CD4-positive, alpha-beta T cell treated with Interleukin-4 for 4 hours (primary cell): Measurements from ENCODE around the gene GRIK4.
"Not testable (repeated sequence)": the region's sequence is repeated elsewhere in the genome, so short reads cannot be mapped to it uniquely, and the experiment has no call there.

ENCODE experiments used
- DNase-seq: peaks from one replicate; pipeline ENCODE4 v3.0.0-alpha.2; 2020

The GRIK4 gene

DNA sequence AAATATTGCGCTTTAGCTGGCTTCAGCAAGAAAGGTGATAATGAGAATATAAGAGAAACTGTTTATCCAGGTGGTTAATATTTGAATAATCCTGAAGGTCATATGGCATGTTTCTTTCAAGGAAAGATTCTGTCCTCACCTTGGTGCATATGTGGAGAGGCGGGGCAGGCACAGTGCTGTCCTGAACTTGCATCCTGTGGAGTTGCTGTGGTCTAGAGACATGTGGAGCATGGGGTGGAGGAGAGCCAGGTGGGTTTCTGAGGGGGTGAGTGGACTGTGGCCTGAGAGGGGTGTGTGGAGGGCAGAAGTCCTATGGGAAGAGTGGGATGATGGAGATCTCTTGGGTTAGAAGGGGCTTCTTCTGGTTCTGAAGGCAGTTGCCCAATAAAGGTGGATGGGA is 65.5 kb downstream of the GRIK4 start:
- no peak for DNase-seq

DNA sequence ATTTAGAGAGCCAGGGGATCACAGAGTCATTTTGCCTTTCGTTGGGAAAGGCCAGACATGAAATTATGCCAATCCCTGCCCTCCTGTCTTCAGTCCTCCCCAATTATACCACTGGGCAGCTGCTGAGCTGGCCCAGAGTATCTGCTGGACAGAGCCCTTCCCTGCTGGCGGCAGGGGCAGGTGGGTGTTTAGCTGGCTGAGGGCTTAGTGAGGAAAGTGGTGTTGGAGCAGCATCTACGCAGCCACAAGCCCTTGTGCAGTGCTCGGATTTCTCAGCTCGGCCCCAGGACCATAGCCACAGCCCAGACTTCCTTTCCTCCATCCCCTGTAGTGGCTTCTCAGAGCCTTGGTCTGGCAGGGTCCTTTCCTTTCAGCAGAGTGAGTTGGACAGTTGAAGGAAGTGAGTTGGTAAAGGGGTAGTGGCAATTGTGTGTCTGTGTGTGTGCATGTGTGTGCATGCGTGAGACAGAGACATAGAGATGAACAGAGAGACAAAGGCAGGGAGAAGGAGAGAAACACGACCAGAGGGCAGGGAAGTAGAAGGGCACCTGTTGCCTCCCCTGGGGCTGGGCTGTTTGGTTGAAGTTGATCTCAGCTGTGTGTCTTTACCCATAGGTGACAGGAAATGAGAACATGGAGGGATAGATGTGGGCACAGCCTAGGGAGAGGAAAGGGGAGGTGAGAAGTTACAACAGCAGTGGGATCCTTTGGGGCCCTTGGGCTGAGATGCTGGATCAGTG is 66.2 kb downstream of the GRIK4 start:
- no peak for DNase-seq

GRCh38 chr11:120578596-120579154 is 67.1 kb downstream of the GRIK4 start:
- DNase-seq, result no peak

DNA sequence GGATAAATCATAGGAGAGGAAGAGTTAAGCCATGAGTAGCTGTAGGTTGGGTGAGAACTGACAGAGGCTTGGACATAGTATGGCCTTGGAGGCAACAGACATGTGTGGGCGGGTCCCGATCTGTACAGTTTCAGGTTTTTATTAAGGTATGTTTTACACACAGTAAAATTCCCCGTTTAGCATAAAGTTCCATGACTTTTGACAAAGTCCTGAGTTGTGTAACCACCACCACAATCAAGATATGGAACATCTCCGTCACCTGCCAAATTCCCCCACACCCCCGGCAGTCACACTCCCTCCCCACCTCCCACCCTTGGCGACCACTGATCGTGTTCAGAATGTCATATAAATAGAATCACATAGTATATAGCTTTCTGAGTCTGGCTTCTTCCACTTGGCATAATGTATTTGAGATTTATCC is 68.1 kb downstream of the GRIK4 start:
- DNase-seq, result no peak

GRCh38 chr11:120581313-120581712 is 69.8 kb downstream of the GRIK4 start:
- no peak for DNase-seq

DNA sequence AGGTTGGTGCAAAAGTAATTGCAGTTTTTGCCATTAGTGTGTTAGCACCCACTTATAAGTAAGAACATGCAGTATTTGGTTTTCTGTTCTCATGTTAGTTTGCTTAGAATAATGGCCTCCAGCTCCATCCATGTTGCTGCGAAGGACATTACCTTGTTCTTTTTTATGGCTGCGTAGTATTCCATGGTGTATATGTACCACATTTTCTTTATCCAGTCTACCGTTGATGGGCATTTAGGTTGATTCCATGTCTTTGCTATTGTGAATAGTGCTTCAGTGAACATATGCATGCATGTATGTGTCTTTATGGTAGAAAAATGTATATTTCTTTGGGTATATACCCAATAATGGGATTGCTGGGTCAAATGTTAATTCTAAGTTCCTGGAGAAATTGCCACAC is 71.0 kb downstream of the GRIK4 start:
- not testable (repeated sequence) for DNase-seq

DNA sequence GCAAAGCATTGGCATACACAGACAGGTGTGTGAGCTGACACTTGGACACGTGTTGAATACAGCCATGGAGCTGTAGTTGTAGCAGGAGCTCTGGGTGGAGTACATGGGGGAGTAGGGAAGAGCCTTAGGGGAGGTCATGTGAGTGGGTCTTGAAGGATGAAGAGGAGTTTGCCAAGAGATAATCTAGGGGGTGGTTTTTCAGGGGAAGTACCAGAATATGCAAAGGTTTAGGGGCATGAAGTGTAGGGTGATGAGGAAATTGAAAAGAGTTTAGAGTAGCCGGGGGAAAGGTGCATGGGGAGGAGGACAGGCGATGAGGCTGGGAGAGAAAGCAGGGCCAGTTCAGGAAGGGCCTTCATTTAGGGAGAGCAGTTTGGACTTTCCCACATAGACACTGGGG is 74.5 kb downstream of the GRIK4 start:
- DNase-seq, result no peak

- DNase-seq, result no peak
Observed at GRCh38 chr11:120586728-120587127, 75.2 kb downstream of the GRIK4 start.

- DNase-seq, result no peak
Observed at GRCh38 chr11:120587299-120587698, 75.8 kb downstream of the GRIK4 start.

DNA sequence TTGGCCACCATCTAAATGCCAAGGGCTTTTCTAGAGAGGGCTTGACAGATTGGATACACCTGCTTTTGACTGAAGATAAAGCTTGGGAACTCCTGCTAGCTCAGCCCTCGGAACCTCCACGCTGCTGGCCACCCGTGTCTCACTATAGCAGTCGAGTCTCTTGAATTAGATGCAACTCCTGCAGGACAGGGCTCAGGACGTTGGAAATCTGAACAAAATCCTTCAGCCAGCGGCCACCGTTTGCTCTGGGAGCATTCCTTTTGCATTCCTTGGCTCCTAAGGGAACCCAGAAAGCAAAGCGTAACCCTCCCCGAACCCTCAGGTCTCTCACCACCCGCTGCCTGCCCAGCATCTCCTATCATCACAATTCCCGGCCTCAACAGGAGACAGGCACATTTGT is 77.8 kb downstream of the GRIK4 start:
- DNase-seq, result no peak

DNA sequence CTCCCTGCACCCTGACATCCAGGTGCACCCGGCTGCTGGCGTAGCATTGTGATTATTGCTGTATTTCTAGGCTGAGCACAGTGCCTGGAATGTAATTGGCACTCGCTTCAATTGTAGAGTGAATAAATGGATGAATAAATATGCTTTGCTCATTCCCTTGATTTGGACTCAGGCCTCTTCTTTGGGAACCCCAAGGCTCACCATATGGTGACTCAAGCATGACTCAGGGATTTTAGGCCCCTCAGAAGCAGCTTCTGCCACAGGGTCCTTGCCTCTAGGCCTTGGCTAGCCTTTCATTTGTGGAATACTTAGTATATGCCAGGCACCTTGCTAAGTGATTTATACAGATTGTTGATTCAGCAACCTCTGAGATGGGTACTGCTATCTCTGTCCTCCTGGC is 78.9 kb downstream of the GRIK4 start:
- no peak for DNase-seq

DNA sequence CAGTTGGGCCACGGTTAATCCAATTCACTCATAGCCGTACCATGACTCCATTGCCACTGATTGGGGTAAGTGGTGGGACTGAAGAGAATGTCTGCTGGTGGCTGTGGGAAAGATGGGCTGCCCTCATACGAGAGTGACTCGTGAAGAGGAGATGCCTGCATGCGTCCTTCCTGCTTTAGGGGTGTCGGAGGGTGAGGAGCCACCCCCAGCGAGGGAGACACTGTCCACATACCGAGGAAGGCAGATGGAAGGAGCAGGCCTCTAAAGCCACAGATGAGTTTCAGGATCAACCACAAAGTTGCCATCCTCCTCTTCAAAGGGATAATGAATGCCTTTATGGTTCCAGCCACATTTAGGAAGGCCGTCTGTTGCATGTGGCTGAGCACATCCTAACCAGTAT is 83.2 kb downstream of the GRIK4 start:
- DNase-seq, result no peak

DNA sequence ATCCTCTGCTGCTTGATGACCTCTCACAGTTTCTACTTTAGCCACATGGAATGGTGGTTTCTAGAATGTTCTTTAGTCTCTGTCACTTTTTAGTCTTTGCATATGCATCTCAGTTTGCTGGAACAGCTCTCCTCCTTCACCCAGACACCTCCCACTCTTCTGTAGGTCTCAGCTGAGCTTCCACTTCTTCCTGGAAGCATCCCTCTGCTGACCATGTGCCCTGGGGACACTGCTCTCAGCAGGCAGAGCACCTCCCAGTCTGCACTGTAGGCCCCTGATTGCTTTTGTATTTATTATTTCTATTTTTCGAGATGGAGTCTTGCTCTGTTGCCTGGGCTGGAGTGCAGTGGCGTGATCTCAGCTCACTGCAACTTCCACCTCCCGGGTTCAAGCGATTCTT is 84.0 kb downstream of the GRIK4 start:
- no peak for DNase-seq

- DNase-seq, result no peak
Observed at GRCh38 chr11:120597250-120598215, 86.0 kb downstream of the GRIK4 start.

DNA sequence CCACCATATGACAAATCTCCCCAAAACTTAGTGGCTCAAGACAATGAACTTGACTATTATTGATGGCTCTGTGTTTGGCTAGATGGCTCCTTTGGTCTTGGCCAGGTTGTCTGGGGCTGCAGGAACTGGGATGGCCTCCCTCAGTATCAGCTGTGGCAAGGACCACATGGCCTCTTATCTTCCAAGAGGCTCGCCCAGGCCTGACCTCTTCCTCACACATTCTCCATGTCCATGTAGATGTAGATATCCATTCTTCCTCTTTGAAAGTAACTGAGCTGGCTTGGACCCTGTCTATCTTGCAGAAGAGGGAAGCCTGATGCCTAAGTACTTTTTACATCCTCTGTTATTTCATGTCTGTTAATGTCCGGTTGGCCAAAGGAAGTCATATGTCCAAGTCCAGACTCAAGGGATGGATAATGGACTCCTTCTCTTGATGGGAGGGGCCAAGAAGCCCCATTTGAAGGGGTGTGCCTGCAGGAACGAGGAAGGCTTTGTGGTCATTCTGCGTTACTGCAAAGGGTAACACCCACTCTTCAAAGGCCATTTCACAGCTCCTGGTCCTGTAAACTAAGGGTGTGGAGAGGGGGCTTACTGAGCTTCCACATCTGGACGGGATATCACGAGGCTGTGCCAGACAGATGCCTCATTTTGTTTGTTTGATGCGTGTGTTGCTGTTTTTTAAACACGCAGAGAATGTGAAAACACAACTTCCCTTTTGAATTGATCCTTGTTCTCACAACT is 87.1 kb downstream of the GRIK4 start:
- no peak for DNase-seq

DNA sequence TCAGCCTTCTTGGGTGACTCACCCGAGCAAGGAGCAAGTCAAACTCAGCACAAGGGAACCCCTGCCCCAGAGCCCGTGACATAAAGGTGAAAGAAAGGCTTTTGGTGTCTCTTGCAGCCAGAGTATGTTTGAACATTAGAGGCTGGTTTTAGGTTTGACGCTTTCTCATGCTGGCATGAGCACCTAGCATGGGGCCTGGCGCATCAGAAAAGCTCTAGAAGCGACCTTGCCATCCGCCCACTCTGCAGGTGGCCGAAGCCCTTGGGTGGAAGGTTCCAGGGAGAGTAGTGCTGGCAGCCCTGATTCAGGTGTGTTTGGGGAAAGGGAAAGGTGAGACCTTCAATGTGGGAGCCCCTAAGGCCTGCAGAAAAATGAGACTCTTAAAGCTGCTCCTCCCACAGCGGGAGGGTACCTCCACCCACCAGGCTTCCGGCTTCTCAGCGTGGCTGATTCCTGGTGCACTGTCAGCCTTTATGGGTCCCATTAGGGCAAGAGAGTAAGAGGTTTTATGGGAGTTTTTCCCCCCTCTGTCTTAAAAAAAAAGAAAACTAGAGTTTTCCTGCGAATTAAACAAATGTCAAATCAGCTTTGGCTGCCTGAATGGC is 88.4 kb downstream of the GRIK4 start:
- no peak for DNase-seq

- DNase-seq, result no peak
Observed at GRCh38 chr11:120601536-120601935, 90.0 kb downstream of the GRIK4 start.

DNA sequence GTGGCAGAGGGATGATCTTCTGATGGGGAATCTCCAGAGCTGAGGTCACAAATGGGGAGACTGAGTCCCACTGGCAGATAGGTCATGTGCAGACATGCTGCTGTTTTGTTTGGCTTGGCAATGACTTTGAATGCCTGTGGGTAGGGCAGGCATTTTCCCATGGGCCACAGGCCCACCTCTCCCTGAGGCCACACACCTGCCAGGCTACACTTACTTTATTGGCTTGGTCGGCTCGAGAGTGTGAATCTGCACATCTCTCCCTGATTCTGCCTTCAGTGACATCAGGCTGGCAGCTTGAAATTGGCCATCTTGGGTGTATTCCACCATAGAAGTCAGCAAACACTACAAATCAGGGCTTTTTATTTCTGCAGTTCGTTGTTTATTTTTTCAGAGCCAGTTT is 91.5 kb downstream of the GRIK4 start:
- no peak for DNase-seq

DNA sequence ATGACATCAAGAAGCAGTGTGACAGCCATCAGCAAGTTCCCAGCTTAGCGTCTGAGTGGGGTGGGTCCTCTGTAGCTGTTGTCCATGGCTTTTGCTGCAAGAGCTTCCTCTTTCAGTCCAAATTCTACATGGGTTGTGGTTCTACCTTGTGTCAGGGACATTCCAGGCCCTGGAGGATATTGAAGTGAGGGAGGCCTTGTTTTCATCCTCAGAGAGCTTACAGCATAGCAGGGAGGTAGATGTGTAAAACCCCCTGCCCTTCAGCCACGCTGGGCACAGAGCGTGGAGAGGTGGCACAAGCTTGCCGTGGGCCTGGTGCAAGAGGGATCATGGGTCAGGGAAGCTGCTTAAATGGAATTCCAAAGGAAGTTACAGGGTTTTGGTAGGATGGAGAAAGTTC is 93.9 kb downstream of the GRIK4 start:
- no peak for DNase-seq

DNA sequence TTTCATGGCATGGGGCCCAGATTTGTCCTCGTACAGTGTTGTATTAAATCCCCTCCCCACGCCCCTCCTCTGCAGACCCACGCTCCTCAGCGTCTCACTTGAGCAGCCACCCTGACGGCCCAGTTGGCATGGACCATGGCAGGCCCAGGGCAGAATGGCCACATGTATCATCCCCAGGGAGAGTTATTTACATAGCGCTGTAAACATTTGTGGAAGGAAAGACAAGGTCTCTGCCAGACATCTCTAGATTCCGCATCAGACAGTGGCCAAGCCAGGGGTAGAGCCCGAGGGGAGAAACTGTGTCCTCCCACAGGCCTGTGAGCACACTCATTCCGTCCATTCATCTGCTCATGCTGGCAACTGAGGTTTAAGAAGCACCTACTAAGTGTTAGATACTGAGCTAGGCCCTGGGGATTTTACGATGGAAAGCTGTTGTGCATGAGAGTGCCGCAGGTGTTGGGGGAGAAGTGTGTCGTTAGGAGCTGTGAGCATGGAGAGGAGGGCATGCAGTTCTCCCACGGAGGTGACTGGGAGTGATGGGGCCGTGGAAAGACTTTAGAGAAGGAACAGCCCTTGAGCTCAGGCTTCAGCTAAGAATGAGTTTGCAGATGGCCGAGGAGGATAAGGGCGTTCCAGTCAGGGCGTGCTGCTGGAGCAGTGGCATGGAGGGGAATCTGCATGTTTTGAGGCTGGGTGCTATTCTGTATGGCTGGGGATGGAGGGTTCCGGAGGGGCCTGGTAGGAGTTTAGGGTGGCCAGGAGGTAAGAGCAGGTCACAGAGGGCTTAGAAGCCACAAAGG is 94.9 kb downstream of the GRIK4 start:
- no peak for DNase-seq

DNA sequence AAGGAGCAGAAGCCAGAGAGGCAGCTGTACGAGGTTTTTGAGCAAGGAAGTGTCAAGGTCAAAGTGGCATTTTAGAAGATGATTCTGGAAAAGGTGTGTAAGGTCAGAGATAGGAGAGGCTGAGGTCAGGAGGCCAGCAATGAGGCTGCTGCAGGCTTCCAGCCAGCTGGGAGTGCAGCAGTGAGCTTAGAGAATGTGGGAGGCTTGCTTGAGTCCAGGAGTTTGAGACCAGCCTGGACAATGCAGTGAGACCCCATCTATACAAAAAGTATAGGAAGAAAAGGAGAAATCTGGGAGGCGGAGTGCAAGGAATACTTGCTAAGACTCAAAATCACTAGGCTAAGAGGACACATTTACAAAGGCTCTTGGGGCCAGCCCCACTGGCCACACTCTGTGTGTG is 96.5 kb downstream of the GRIK4 start:
- no peak for DNase-seq

DNA sequence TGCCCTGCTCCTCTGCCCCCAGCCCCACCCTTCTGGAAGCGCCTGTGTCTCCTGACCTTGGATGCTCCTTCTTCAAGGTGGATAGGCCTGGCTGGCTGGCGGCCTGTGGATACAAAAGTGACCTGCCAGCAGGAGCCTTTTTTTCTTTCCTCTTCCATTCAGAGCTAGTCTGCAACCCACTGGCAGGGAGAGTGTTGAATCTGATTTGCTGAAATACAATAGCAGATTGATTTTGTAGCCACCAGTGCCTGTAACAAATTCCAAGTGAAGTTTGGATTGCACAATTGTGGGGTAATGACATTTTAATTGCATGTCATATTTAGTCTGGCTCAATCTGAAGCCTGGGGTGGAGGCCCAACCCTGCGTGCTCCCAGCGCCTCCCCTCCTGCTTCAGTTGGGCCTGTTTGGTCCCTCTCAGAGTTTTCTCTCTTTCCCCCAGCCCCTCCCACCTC is 97.2 kb downstream of the GRIK4 start:
- no peak for DNase-seq
